RWPE1 (cell line): Measurements from ENCODE around the gene FOXR2.

Experiments used
- CTCF ChIA-PET: fragments of 350-600 bp; sonication (Branson Sonifier 250); formaldehyde crosslinking; extraction: SDS; loops from one replicate; lab custom pipeline; 2021; lab: Yijun Ruan, JAX
- POLR2A ChIA-PET: fragments of 400-600 bp; formaldehyde crosslinking; extraction: SDS; loops from one replicate; lab custom pipeline; 2020; ENCODE audit warnings: antibody characterized with exemption; ENCODE audit not compliant: low non-redundant PET; lab: Yijun Ruan, JAX
- DNase-seq: peaks from one replicate; pipeline ENCODE4 v3.0.0; 2012; ENCODE audit warnings: low spot score
- H3K27ac ChIP-seq: fragments of 450-650 bp; 2 replicates; pipeline ENCODE4 v1.5.1; 2017
- TF ChIP-seq, protein P1 (sequence below): fragments of 450-650 bp; conservative IDR thresholded peaks from 2 replicates; pipeline ENCODE4 v1.5.1; 2017; ENCODE audit warnings: low read depth, mild to moderate bottlenecking

FOXR2 gene

DNA sequence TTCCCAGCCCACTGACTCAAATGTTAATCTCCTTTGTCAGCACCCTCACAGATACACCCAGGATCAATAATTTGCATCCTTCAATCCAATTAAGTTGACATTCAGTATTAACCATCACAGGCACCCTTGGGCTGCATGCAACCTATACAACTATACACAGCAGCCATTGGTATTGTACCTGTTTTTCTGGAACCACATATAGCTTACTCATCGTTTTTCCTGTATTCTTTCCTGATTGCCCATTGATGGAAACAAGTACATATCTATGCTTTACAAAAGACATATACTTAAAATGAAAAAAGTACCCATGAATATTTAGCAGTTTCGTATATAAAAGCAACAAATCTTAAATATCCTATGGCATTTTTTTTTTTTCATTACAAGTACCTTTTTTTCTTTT is 3.7 kb upstream of the FOXR2 start:
- ChIA-PET POLR2A (no interaction called here), CTCF (no interaction called here)
- no peak for DNase-seq
- TF ChIP-seq, protein P1, sequence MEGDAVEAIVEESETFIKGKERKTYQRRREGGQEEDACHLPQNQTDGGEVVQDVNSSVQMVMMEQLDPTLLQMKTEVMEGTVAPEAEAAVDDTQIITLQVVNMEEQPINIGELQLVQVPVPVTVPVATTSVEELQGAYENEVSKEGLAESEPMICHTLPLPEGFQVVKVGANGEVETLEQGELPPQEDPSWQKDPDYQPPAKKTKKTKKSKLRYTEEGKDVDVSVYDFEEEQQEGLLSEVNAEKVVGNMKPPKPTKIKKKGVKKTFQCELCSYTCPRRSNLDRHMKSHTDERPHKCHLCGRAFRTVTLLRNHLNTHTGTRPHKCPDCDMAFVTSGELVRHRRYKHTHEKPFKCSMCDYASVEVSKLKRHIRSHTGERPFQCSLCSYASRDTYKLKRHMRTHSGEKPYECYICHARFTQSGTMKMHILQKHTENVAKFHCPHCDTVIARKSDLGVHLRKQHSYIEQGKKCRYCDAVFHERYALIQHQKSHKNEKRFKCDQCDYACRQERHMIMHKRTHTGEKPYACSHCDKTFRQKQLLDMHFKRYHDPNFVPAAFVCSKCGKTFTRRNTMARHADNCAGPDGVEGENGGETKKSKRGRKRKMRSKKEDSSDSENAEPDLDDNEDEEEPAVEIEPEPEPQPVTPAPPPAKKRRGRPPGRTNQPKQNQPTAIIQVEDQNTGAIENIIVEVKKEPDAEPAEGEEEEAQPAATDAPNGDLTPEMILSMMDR, result no peak
- H3K27ac ChIP-seq, result no peak overlapping the region

DNA sequence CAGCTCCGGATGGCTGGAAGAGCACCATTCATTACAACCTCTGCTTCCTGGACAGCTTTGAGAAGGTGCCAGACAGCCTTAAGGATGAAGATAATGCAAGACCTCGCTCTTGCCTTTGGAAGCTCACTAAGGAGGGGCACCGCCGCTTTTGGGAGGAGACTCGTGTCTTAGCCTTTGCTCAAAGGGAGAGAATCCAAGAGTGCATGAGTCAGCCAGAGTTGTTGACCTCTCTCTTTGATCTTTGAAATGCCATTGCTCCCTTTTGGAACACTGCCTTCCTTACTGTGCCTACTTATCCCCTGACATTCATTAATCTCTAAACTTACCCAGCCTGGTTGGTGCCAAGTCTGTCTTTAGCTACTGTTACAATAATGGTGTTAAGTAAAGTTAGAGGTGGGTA is 1.2 kb downstream of the FOXR2 start:
- no peak overlapping the region for H3K27ac ChIP-seq
- POLR2A ChIA-PET, result no interaction called here
- CTCF ChIA-PET, result no interaction called here
- no peak for DNase-seq
- TF ChIP-seq, protein P1, result no peak

DNA sequence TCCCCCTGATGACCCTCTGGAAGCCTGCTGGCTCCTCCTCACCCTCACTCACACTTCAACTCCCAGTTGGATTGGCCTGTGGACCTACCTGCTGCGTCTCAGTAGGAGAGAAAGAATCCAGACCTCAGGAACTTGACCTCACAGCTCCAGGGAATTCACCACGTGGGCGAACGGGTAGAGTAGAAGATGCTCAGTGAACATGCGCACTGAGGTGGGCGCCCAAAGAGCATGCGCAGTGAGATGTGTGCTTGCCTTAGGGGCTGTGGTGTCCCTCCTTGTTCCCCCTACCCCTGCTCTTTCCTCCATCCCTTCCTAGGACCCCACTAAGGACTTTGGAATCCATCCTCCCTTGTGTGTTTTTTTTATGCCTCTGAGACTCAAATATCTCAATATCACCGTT is 12.9 kb downstream of the FOXR2 start:
- TF ChIP-seq, protein P1, result no peak
- POLR2A ChIA-PET, result no interaction called here
- H3K27ac ChIP-seq, result no peak overlapping the region
- DNase-seq, result no peak
- CTCF ChIA-PET, result no interaction called here

DNA sequence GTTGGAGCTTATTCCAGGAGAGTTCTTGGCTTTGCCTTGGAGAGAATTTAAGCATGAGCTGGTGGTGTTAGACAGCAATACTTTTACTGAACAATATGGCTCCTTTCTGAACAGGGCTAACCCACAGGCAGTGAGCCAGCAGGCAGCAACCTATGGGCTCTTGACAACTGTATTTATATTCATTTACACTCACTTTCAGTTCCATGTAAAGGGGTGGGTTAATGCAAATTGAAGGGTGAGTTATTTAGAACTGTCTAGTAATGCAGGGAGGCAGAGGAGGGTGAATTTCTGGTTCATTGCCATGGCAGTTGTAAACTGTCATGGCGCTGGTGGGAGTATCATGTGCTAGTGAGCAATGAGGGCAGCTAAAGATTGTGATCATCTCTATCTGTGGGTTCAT is 15.7 kb downstream of the FOXR2 start:
- POLR2A ChIA-PET, result no interaction called here
- TF ChIP-seq, protein P1, result no peak
- CTCF ChIA-PET, result no interaction called here
- H3K27ac ChIP-seq, result no peak overlapping the region
- no peak for DNase-seq

DNA sequence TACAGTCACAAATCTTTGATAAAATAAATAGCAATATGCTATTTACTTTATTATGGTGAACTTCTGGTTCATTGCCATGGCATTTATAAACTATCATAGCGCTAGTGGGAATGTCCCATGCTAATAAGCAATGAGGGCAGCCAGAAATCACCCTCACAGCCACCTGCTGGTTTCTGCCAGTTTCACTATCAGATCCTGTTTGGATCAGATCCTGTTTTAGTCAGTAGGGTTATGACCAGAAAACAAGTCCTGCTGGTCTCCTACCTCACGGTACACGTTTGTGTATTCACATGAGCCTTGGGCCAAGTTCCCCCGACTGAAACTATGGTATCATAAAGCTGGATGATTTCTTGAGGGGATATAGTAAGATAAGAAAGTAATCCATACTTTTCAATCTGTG is 17.7 kb downstream of the FOXR2 start:
- ChIA-PET POLR2A (no interaction called here), CTCF (no interaction called here)
- no peak overlapping the region for H3K27ac ChIP-seq
- DNase-seq, result no peak
- TF ChIP-seq, protein P1, result no peak

DNA sequence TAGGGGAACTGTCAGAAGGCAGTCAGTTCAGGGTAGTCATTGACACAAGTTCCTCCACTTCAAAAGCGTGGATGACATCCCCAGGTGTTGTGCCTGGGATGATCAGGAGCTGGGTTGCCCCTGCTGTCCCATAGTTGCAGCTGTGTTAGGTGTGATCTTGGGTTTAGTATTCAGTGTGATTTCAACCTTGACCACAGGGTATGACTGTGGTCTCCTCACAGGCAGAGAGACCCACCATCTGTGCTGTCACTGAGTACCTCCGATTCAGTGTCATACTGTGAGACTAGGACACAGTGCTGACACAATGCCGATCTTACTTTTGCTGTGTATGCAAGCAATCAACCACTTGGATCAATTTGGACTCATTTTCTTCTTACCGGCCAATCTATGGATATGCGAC is 25.2 kb downstream of the FOXR2 start:
- CTCF ChIA-PET, result no interaction called here
- POLR2A ChIA-PET, result no interaction called here
- no peak overlapping the region for H3K27ac ChIP-seq
- TF ChIP-seq, protein P1, result no peak
- DNase-seq, result no peak

DNA sequence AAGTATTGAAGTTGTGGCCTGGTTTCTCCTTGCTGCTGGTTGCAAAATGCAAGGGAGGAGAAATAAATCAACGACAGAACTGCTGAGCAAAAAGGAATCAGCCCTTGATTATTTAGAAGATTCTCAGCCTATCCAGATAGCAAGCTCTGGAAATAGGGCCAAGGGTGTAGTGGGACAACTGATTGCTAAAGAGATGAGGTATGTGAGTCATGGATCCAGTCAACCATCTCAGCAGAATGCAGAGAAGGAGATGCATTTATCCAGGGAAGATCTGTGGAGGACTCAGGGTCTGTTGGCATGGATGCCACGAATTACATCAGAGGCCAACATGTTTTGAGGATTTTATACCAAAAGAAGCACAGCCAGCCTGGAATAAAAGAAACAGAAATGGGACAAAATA is 36.7 kb downstream of the FOXR2 start:
- no peak overlapping the region for H3K27ac ChIP-seq
- CTCF ChIA-PET, result interaction anchor here (0.6 kb wide), 1 partner anchor 583 kb away, joined by 4 read pairs; no protein-coding TSS in a partner anchor
- no peak for DNase-seq
- TF ChIP-seq, protein P1, result no peak
- POLR2A ChIA-PET, result no interaction called here
